ENCODE results near the gene UNC93A.
"Not testable (repeated sequence)": the region's sequence is repeated elsewhere in the genome, so short reads cannot be mapped to it uniquely, and the experiment has no call there.

Gene UNC93A

GRCh38 chr6:167290786-167291622 lies at the start of gene UNC93A:
UNC93A (plus strand) TSS chr6:167291315; CDS start chr6:167291490, 175 bp downstream.
- no peaks in the 10 kb centered on the region for H3K36me3 ChIP-seq
- H3K9me3 ChIP-seq, result no peaks in the 10 kb centered on the region
- TF ChIP-seq CTCF (IDR thresholded peaks at IDR 0.05), result no peak
- peaks cover 12% of the 10 kb centered on the region for H3K27me3 ChIP-seq
- H3K27ac ChIP-seq, result no peak within 1 kb of the TSS
- no peaks in the 10 kb centered on the region for H3K4me1 ChIP-seq (ENCODE audit: control insufficient read depth in 1 of 2, insufficient read depth in 1 of 2, low read depth in 1 of 2, low read length in 1 of 2)
- H3K4me3 ChIP-seq (ENCODE audit: low read depth in 1 of 2, low read length in 1 of 2), result no peak within 1 kb of the TSS

GRCh38 chr6:167241321-167242134 lies 49.6 kb upstream of the UNC93A start:
- H3K36me3 ChIP-seq; H3K27ac ChIP-seq; H3K9me3 ChIP-seq; H3K4me3 ChIP-seq (ENCODE audit: low read depth in 1 of 2, low read length in 1 of 2); H3K4me1 ChIP-seq (ENCODE audit: control insufficient read depth in 1 of 2, insufficient read depth in 1 of 2, low read depth in 1 of 2, low read length in 1 of 2): not testable (repeated sequence)
- peaks cover 24% of the 10 kb centered on the region for H3K27me3 ChIP-seq

- H3K9me3 ChIP-seq; H3K4me3 ChIP-seq (ENCODE audit: low read depth in 1 of 2, low read length in 1 of 2); H3K27ac ChIP-seq; H3K36me3 ChIP-seq; H3K4me1 ChIP-seq (ENCODE audit: control insufficient read depth in 1 of 2, insufficient read depth in 1 of 2, low read depth in 1 of 2, low read length in 1 of 2): not testable (repeated sequence)
- peaks cover 21% of the 10 kb centered on the region for H3K27me3 ChIP-seq
Observed at GRCh38 chr6:167242135-167242506, 49.0 kb upstream of the UNC93A start.

- not testable (repeated sequence) for H3K27ac ChIP-seq; H3K9me3 ChIP-seq; H3K4me3 ChIP-seq (ENCODE audit: low read depth in 1 of 2, low read length in 1 of 2); H3K36me3 ChIP-seq; H3K4me1 ChIP-seq (ENCODE audit: control insufficient read depth in 1 of 2, insufficient read depth in 1 of 2, low read depth in 1 of 2, low read length in 1 of 2)
- H3K27me3 ChIP-seq, result peaks cover 17% of the 10 kb centered on the region
Observed at GRCh38 chr6:167242511-167243051, 48.5 kb upstream of the UNC93A start.

GRCh38 chr6:167244064-167244960 lies 46.8 kb upstream of the UNC93A start:
- Histone ChIP-seq H3K27me3 (peaks cover 9% of the 10 kb centered on the region), H3K4me3 (ENCODE audit: low read depth in 1 of 2, low read length in 1 of 2) (no peak overlapping the region), H3K27ac (no peak overlapping the region), H3K36me3 (no peaks in the 10 kb centered on the region), H3K9me3 (no peaks in the 10 kb centered on the region), H3K4me1 (ENCODE audit: control insufficient read depth in 1 of 2, insufficient read depth in 1 of 2, low read depth in 1 of 2, low read length in 1 of 2) (no peaks in the 10 kb centered on the region)
- TF ChIP-seq CTCF (IDR thresholded peaks at IDR 0.05), result no peak

GRCh38 chr6:167244991-167245390 lies 46.1 kb upstream of the UNC93A start:
- Histone ChIP-seq H3K4me3 (ENCODE audit: low read depth in 1 of 2, low read length in 1 of 2) (no peak overlapping the region), H3K27me3 (peaks cover 9% of the 10 kb centered on the region), H3K27ac (no peak overlapping the region), H3K4me1 (ENCODE audit: control insufficient read depth in 1 of 2, insufficient read depth in 1 of 2, low read depth in 1 of 2, low read length in 1 of 2) (no peaks in the 10 kb centered on the region), H3K36me3 (no peaks in the 10 kb centered on the region), H3K9me3 (no peaks in the 10 kb centered on the region)
- TF ChIP-seq CTCF (IDR thresholded peaks at IDR 0.05), result no peak
